ENCODE results near the gene SPATS2L. TPM values are rescaled to one million over a fixed set of nuclear protein-coding genes. Genes with fewer than 3 reads are reported as not detected.

Gene SPATS2L
- polyA plus RNA-seq, 2 of the 4 experiments (the other 2 are of a cell fraction): 85.2 to 202 TPM

DNA sequence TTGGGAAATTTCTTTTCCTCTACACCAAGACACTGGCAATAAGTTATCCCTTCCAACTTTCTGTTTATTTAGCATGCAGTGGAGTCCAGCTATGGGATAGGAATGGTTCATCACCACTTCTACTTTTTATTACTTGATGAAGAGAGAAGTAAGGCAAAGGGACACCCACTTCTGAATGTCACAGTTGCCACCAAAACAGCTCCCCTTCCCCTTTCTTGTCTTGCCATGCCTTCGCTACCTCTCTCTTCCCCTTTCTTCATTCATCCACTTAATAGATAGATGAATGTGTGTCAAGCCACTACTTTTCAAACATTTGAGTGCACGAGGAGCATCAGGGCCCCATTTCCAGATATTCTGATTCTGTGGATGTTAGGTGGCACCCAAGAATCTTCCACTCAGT, 143.8 kb downstream of the SPATS2L start:
- ATAC-seq (no peak), DNase-seq (ENCODE audit: low read depth in 1 of 2, low spot score in 1 of 2) (no peak), FAIRE-seq (no peak)
- ChIA-PET POLR2A (no interaction called here), CTCF (interaction anchor here (1.0 to 3.1 kb wide), 3 partner anchors 21 to 59 kb away, joined by 3 to 9 read pairs (median 4); partner anchors contain the start of gene KCTD18)
- Histone ChIP-seq H3K27ac (no peak overlapping the region), H3K4me3 (no peak overlapping the region), H3K9me3 (no peaks in the 10 kb centered on the region), H3K4me2 (no peak overlapping the region), H3K4me1 (peaks cover 8% of the 10 kb centered on the region)
- no peak for TF ChIP-seq ESRRA (IDR thresholded peaks at IDR 0.05; ENCODE audit: borderline replicate concordance, low read length)
- no peak for TF ChIP-seq HDAC2 (IDR thresholded peaks at IDR 0.05)
- TF ChIP-seq HEYL (CRISPR knock-in tag; IDR thresholded peaks at IDR 0.05): no peak
- TF ChIP-seq, protein P1, sequence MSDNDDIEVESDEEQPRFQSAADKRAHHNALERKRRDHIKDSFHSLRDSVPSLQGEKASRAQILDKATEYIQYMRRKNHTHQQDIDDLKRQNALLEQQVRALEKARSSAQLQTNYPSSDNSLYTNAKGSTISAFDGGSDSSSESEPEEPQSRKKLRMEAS (IDR thresholded peaks at IDR 0.05): no peak
- no peak for TF ChIP-seq SREBF2 (IDR thresholded peaks at IDR 0.05)
- TF ChIP-seq ZC3H11A (IDR thresholded peaks at IDR 0.05): no peak
- no peak for TF ChIP-seq RNF2 (IDR thresholded peaks at IDR 0.05; ENCODE audit: borderline replicate concordance, low read depth)
- TF ChIP-seq ZNF302 (CRISPR knock-in tag; IDR thresholded peaks at IDR 0.05): no peak
- TF ChIP-seq RAD21 (conservative IDR thresholded peaks at IDR 0.05 in 1 of 2, IDR thresholded peaks at IDR 0.05 in 1 of 2): no peak
- TF ChIP-seq, protein P2, sequence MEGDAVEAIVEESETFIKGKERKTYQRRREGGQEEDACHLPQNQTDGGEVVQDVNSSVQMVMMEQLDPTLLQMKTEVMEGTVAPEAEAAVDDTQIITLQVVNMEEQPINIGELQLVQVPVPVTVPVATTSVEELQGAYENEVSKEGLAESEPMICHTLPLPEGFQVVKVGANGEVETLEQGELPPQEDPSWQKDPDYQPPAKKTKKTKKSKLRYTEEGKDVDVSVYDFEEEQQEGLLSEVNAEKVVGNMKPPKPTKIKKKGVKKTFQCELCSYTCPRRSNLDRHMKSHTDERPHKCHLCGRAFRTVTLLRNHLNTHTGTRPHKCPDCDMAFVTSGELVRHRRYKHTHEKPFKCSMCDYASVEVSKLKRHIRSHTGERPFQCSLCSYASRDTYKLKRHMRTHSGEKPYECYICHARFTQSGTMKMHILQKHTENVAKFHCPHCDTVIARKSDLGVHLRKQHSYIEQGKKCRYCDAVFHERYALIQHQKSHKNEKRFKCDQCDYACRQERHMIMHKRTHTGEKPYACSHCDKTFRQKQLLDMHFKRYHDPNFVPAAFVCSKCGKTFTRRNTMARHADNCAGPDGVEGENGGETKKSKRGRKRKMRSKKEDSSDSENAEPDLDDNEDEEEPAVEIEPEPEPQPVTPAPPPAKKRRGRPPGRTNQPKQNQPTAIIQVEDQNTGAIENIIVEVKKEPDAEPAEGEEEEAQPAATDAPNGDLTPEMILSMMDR (IDR thresholded peaks at IDR 0.05): no peak
- TF ChIP-seq, protein P3, sequence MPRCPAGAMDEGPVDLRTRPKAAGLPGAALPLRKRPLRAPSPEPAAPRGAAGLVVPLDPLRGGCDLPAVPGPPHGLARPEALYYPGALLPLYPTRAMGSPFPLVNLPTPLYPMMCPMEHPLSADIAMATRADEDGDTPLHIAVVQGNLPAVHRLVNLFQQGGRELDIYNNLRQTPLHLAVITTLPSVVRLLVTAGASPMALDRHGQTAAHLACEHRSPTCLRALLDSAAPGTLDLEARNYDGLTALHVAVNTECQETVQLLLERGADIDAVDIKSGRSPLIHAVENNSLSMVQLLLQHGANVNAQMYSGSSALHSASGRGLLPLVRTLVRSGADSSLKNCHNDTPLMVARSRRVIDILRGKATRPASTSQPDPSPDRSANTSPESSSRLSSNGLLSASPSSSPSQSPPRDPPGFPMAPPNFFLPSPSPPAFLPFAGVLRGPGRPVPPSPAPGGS (IDR thresholded peaks at IDR 0.05): no peak
- no peak for TF ChIP-seq CBX8 (IDR thresholded peaks at IDR 0.05)
- 93% methylated on average over 2 of the region's 2 CpGs for WGBS (ENCODE audit: missing lambda C conversion rate)

DNA sequence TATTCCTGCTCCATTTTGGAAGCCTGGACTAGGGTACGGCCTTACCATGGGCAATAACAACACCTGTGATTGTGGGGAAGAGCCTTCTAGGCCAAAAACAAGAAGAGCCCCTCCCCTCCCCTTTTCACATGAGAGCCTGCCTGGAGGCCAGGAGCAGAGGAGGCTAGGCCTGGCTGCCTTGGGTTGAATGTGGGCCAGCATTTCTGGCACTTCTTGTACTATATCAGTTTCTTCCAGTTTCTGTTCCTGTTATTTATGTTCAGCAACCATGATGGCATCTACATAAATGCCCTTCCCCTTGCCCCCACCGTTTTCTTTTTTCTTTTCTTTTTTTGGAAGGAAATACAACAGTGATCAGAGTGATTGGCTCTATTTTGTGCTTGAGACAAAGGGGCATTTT, 145.0 kb downstream of the SPATS2L start:
- no peak for FAIRE-seq

DNA sequence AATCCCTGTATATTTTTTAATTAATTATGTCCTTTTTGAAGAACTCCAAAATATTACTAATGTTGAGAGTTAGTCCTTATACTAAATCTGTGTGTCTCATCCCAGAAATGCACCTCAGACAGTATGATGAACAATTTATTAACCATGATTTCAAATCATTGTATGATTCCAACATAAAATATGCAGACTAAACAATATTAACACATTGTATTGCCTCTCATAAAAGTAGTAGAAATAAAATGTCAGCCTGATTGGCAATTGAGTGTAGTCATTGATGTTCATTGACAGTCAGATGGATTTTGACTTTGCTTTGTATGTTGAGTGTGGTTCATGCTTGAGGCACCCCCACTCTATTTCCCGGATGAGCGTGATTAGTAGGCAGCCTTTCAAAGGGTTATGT, 145.9 kb downstream of the SPATS2L start:
- no peak for ATAC-seq
- ChIA-PET CTCF (no interaction called here), POLR2A (no interaction called here)
- TF ChIP-seq CEBPB (IDR thresholded peaks at IDR 0.05) (no peak), MAFK (IDR thresholded peaks at IDR 0.05; ENCODE audit: partially characterized antibody) (peak; percentile 70)
- Histone ChIP-seq H3K27ac (no peak overlapping the region), H3K4me1 (peaks cover 18% of the 10 kb centered on the region), H3K9me3 (no peaks in the 10 kb centered on the region), H3K4me3 (no peak overlapping the region), H3K4me2 (no peak overlapping the region)
- no peak for DNase-seq (ENCODE audit: low read depth in 1 of 2, low spot score in 1 of 2)
- WGBS (ENCODE audit: missing lambda C conversion rate): 96% methylated on average over 2 of the region's 2 CpGs
- FAIRE-seq: no peak

More for the DNA sequence above, 145.0 kb downstream of the SPATS2L start:
- Histone ChIP-seq H3K9me3 (no peaks in the 10 kb centered on the region), H3K4me3 (no peak overlapping the region), H3K4me1 (peaks cover 18% of the 10 kb centered on the region), H3K4me2 (no peak overlapping the region), H3K27ac (no peak overlapping the region)
- ATAC-seq: no peak
- no peak for DNase-seq (ENCODE audit: low read depth in 1 of 2, low spot score in 1 of 2)
- CTCF ChIA-PET: interaction anchor here (3.1 kb wide), 1 partner anchor 20 kb away, joined by 9 read pairs; no protein-coding TSS in a partner anchor
- WGBS (ENCODE audit: missing lambda C conversion rate): 66% methylated on average over 2 of the region's 2 CpGs
- POLR2A ChIA-PET: no interaction called here
- TF ChIP-seq RFX5 (IDR thresholded peaks at IDR 0.05) (no peak), EP300 (IDR thresholded peaks at IDR 0.05) (no peak), CHD2 (IDR thresholded peaks at IDR 0.05; ENCODE audit: low read length, partially characterized antibody) (no peak), SMC3 (IDR thresholded peaks at IDR 0.05) (no peak), CBX2 (IDR thresholded peaks at IDR 0.05; ENCODE audit: borderline replicate concordance, low read depth) (no peak), HEYL (CRISPR knock-in tag; IDR thresholded peaks at IDR 0.05) (no peak), MAFK (IDR thresholded peaks at IDR 0.05; ENCODE audit: partially characterized antibody) (no peak), HOXB5 (CRISPR knock-in tag; IDR thresholded peaks at IDR 0.05) (no peak), RARB (CRISPR knock-in tag; IDR thresholded peaks at IDR 0.05) (no peak), RCOR1 (IDR thresholded peaks at IDR 0.05; ENCODE audit: low read depth, low read length) (no peak)
- TF ChIP-seq, protein P4, sequence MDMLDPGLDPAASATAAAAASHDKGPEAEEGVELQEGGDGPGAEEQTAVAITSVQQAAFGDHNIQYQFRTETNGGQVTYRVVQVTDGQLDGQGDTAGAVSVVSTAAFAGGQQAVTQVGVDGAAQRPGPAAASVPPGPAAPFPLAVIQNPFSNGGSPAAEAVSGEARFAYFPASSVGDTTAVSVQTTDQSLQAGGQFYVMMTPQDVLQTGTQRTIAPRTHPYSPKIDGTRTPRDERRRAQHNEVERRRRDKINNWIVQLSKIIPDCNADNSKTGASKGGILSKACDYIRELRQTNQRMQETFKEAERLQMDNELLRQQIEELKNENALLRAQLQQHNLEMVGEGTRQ (IDR thresholded peaks at IDR 0.05): no peak

Data from A549 (cell line).